Endothelial cell of umbilical vein (primary cell): ENCODE data around the gene ATP8B3.

ENCODE experiments used
- CTCF ChIP-seq, 2 donors: IDR thresholded peaks; 1 replicate in 1 of 2; 2 replicates in 1 of 2; pipeline ENCODE4 v1.5.1; 2011; ENCODE audit warnings: low read length in 2 of 2, mild to moderate bottlenecking in 2 of 2, moderate library complexity in 2 of 2, control low read depth in 1 of 2, inconsistent platforms in 1 of 2, low read depth in 1 of 2; ENCODE audit not compliant: insufficient read depth in 1 of 2; ENCODE audit errors: extremely low read depth in 1 of 2
- EZH2 ChIP-seq: IDR thresholded peaks from 2 replicates; pipeline ENCODE4 v1.6.1; 2012; ENCODE audit warnings: borderline replicate concordance, low read depth, mild to moderate bottlenecking, moderate library complexity, low read length, inconsistent platforms; ENCODE audit not compliant: severe bottlenecking
- MAX ChIP-seq: IDR thresholded peaks from 2 replicates; pipeline ENCODE4 v1.6.1; 2011; ENCODE audit not compliant: insufficient read depth, insufficient read length
- POLR2A ChIP-seq: IDR thresholded peaks from 2 replicates; pipeline ENCODE4 v1.6.1; 2012; ENCODE audit warnings: low read depth, mild to moderate bottlenecking, control low read depth, low read length

- TF ChIP-seq POLR2A (no peak), CTCF (IDR thresholded peaks at IDR 0.05; ENCODE audit: extremely low read depth in 1 of 2, insufficient read depth in 1 of 2, low read depth in 1 of 2, low read length in 2 of 2) (no peak), EZH2 (no peak), MAX (no peak)
Observed at GRCh38 chr19:1758231-1758577, 53.9 kb downstream of the ATP8B3 start.
